Measurements from ENCODE around the gene SERPINA4. TPM values are rescaled to one million over a fixed set of nuclear protein-coding genes. Genes with fewer than 3 reads are reported as not detected.

The SERPINA4 gene
- total and polyA plus RNA-seq, 2 donors (not counting 3 experiments of a cell fraction or from before 2014, with no cell fraction given), result not detected

GRCh38 chr14:94591871-94592270 is 30.6 kb downstream of the SERPINA4 start:
- no peaks in the 10 kb centered on the region for H4K20me1 ChIP-seq (replicated peaks; ENCODE audit: control insufficient read depth, extremely low read depth, insufficient read depth, low read length)
- H3K79me2 ChIP-seq (ENCODE audit: control insufficient read depth, insufficient read depth, low read length), result no peaks in the 10 kb centered on the region
- no peak overlapping the region for H3K27ac ChIP-seq (ENCODE audit: insufficient read depth, low read depth, low read length)
- dilution Hi-C loops (cut with MboI; ENCODE audit: extremely low pct_ligation_motif_present, low sequenced_read_pairs) (no loop called here), intact Hi-C loops (cut with micrococcal nuclease) (no loop called here)
- no peaks in the 10 kb centered on the region for H3K27me3 ChIP-seq (ENCODE audit: control insufficient read depth in 2 of 2, insufficient read depth in 2 of 2, low read length in 2 of 2)
- no peak overlapping the region for H3K4me3 ChIP-seq (replicated peaks in 1 of 3; ENCODE audit: insufficient read depth in 1 of 3, low read depth in 1 of 3, low read length in 3 of 3)
- FAIRE-seq (no peak), DNase-seq (ENCODE audit: low read depth, low spot score) (no peak)
- POLR2A ChIA-PET, result no interaction called here
- BruUV-seq (replicated peaks), result no TSS peak
- no peak overlapping the region for H3K9ac ChIP-seq (replicated peaks; ENCODE audit: extremely low read depth, insufficient read depth, low read length)
- no peak overlapping the region for H2AFZ ChIP-seq (ENCODE audit: low read depth, low read length)
- CTCF ChIA-PET, result interaction anchor here (1.1 to 1.3 kb wide), 2 partner anchors 34 to 43 kb away, joined by 3 to 4 read pairs; no protein-coding TSS in a partner anchor
- no peaks in the 10 kb centered on the region for H3K9me3 ChIP-seq (replicated peaks; ENCODE audit: control insufficient read depth, insufficient read depth, low read length)
- H3K36me3 ChIP-seq (ENCODE audit: control insufficient read depth in 2 of 2, extremely low read depth in 1 of 2, insufficient read depth in 2 of 2, low read length in 2 of 2), result no peaks in the 10 kb centered on the region
- TF ChIP-seq JUN (IDR thresholded peaks at IDR 0.05; ENCODE audit: borderline replicate concordance, insufficient read depth, insufficient read length, low read depth) (no peak), POLR2AphosphoS5 (IDR thresholded peaks at IDR 0.05; ENCODE audit: insufficient read depth, low read depth, low read length) (no peak), FOS (IDR thresholded peaks at IDR 0.05; ENCODE audit: borderline replicate concordance, insufficient read depth, low read length) (no peak), EZH2 (IDR thresholded peaks at IDR 0.05; ENCODE audit: borderline replicate concordance, low read depth, low read length, severe bottlenecking) (no peak), GATA2 (IDR thresholded peaks at IDR 0.05; ENCODE audit: insufficient read depth, insufficient read length, low read depth, low read length) (no peak), MAX (IDR thresholded peaks at IDR 0.05; ENCODE audit: insufficient read depth, insufficient read length) (no peak), MYC (IDR thresholded peaks at IDR 0.05; ENCODE audit: low read depth, low read length) (no peak), POLR2A (IDR thresholded peaks at IDR 0.05; ENCODE audit: low read depth, low read length) (no peak)
- TF ChIP-seq, protein P1, sequence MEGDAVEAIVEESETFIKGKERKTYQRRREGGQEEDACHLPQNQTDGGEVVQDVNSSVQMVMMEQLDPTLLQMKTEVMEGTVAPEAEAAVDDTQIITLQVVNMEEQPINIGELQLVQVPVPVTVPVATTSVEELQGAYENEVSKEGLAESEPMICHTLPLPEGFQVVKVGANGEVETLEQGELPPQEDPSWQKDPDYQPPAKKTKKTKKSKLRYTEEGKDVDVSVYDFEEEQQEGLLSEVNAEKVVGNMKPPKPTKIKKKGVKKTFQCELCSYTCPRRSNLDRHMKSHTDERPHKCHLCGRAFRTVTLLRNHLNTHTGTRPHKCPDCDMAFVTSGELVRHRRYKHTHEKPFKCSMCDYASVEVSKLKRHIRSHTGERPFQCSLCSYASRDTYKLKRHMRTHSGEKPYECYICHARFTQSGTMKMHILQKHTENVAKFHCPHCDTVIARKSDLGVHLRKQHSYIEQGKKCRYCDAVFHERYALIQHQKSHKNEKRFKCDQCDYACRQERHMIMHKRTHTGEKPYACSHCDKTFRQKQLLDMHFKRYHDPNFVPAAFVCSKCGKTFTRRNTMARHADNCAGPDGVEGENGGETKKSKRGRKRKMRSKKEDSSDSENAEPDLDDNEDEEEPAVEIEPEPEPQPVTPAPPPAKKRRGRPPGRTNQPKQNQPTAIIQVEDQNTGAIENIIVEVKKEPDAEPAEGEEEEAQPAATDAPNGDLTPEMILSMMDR (IDR thresholded peaks at IDR 0.05; ENCODE audit: extremely low read depth in 1 of 2, insufficient read depth in 1 of 2, low read depth in 1 of 2, low read length in 2 of 2), result no peak
- no peaks in the 10 kb centered on the region for H3K4me1 ChIP-seq (ENCODE audit: control insufficient read depth, extremely low read depth, insufficient read depth, low read length)
- H3K9me1 ChIP-seq (replicated peaks; ENCODE audit: control insufficient read depth, extremely low read depth, insufficient read depth, low read length), result no peaks in the 10 kb centered on the region
- H3K4me2 ChIP-seq (ENCODE audit: insufficient read depth, low read length), result no peak overlapping the region

Measured in endothelial cell of umbilical vein (primary cell).